K562 (cell line): Measurements from ENCODE around the gene SHC1. TPM values are rescaled to one million over a fixed set of nuclear protein-coding genes. Genes with fewer than 3 reads are reported as not detected.

Experiments
- BACH1 ChIP-seq: fragments of 200-800 bp; sonication (Bioruptor generic); IDR thresholded peaks from 2 replicates; pipeline ENCODE4 v1.6.1; 2016; ENCODE audit warnings: missing genetic modification characterization, missing compliant biosample characterization
- CBFA2T3 ChIP-seq: fragments of 450-650 bp; IDR thresholded peaks from 2 replicates; pipeline ENCODE4 v1.6.1; 2017
- FOXK1 ChIP-seq: sonication (generic); formaldehyde crosslinking; IDR thresholded peaks from 2 replicates; pipeline ENCODE4 v1.8.0; 2022; ENCODE audit warnings: missing genetic modification reagents, mild to moderate bottlenecking, borderline replicate concordance
- GATAD2A ChIP-seq: fragments of 450-650 bp; IDR thresholded peaks from 2 replicates; pipeline ENCODE4 v1.6.1; 2017
- KLF16 ChIP-seq: IDR thresholded peaks from 2 replicates; pipeline ENCODE4 v1.6.1; 2016; ENCODE audit warnings: antibody characterized with exemption
- MYNN ChIP-seq, 2 experiments: sonication (generic); formaldehyde crosslinking in 1 of 2; IDR thresholded peaks; 2 replicates each; pipeline versions ENCODE4 v1.5.0 to v1.6.1; 2016 to 2020; ENCODE audit warnings: antibody characterized with exemption in 1 of 2, missing genetic modification reagents in 1 of 2
- NBN ChIP-seq: fragments of 450-650 bp; IDR thresholded peaks from 2 replicates; pipeline ENCODE4 v1.6.1; 2016; ENCODE audit warnings: low read depth, mild to moderate bottlenecking
- NCOR1 ChIP-seq: fragments of 450-650 bp; IDR thresholded peaks from 2 replicates; pipeline ENCODE4 v1.6.1; 2016; ENCODE audit warnings: mild to moderate bottlenecking, moderate library complexity
- NFE2 ChIP-seq: IDR thresholded peaks from 2 replicates; pipeline ENCODE4 v1.6.1; 2014; ENCODE audit warnings: antibody characterized with exemption, low read depth
- POU5F1 ChIP-seq: fragments of 150-350 bp; IDR thresholded peaks from 2 replicates; pipeline ENCODE4 v1.6.1; 2014; ENCODE audit warnings: borderline replicate concordance, low read length, low read depth, mild to moderate bottlenecking; ENCODE audit not compliant: partially characterized antibody
- RBM17 ChIP-seq: fragments of 200-400 bp; formaldehyde crosslinking; IDR thresholded peaks from 2 replicates; pipeline ENCODE4 v1.6.1; 2017; ENCODE audit warnings: low read depth, mild to moderate bottlenecking, low read length, borderline replicate concordance
- SP1 ChIP-seq: sonication (generic); formaldehyde crosslinking; IDR thresholded peaks from 2 replicates; pipeline ENCODE4 v1.8.1; 2022; ENCODE audit warnings: mild to moderate bottlenecking, missing genetic modification reagents
- TARDBP ChIP-seq: fragments of 450-650 bp; IDR thresholded peaks from 2 replicates; pipeline ENCODE4 v1.6.1; 2016
- TRIM24 ChIP-seq, 2 experiments: fragments of 450-650 bp; IDR thresholded peaks; 2 replicates each; pipeline ENCODE4 v1.6.1; 2016
- ZNF165 ChIP-seq: fragments of 250-450 bp; sonication (Bioruptor Pico); IDR thresholded peaks from 2 replicates; pipeline ENCODE4 v1.4.0; 2020; ENCODE audit warnings: borderline replicate concordance
- ZNF3 ChIP-seq: fragments of 250-450 bp; sonication (Bioruptor Pico); IDR thresholded peaks from 2 replicates; pipeline ENCODE4 v1.5.0; 2021; ENCODE audit warnings: mild to moderate bottlenecking, moderate library complexity
- ZNF384 ChIP-seq: IDR thresholded peaks from 2 replicates; pipeline ENCODE4 v1.6.1; 2012; ENCODE audit warnings: low read depth, low read length, improper control_type of control experiment
- polyA plus RNA-seq, 8 experiments: library from polyadenylated mRNA; depleted of rRNA in 4 of 8; stranded (reverse) in 5 of 8; unstranded in 3 of 8; fragments of >200 nt; fragmentation: Nextera tagmentation in 2 of 8; fragmentation: Illumina TruSeq in 1 of 8; extraction: Ambion mirVana in 2 of 8; extraction: Trizol in 1 of 8; gene quantifications; 2 replicates each; pipeline versions ENCODE4 v1.2.1 to v1.2.3, GENCODE V29; 2011 to 2014; ENCODE audit warnings: inconsistent platforms in 1 of 8, missing spikeins in 1 of 8
- total RNA-seq, 7 experiments: library from RNA; depleted of rRNA in 6 of 7; stranded (reverse); fragments of >200 nt in 6 of 7; fragmentation: Illumina TruSeq in 2 of 7; extraction: Trizol in 2 of 7; gene quantifications; 2 replicates each; pipeline versions ENCODE4 v1.2.1 to v1.2.3, GENCODE V29; 2011 to 2021; ENCODE audit warnings: low replicate concordance in 1 of 7
- TF ChIP-seq, protein P1 (sequence below): fragments of 450-650 bp; IDR thresholded peaks from 2 replicates; pipeline ENCODE4 v1.7.1; 2018; ENCODE audit warnings: mild to moderate bottlenecking, low read depth; ENCODE audit not compliant: partially characterized antibody
- TF ChIP-seq, protein P2 (sequence below): fragments of 250-450 bp; sonication (Bioruptor Pico); IDR thresholded peaks from 2 replicates; pipeline ENCODE4 v1.5.0; 2022; ENCODE audit warnings: mild to moderate bottlenecking
- TF ChIP-seq, protein P3 (sequence below): fragments of 250-450 bp; sonication (Bioruptor Pico); IDR thresholded peaks from 2 replicates; pipeline ENCODE4 v1.8.0; 2022; ENCODE audit warnings: inconsistent platforms
- TF ChIP-seq, protein P4 (sequence below), 2 experiments: fragments of 450-650 bp; conservative IDR thresholded peaks; 2 replicates each; pipeline ENCODE4 v1.6.1; 2017; ENCODE audit warnings: mild to moderate bottlenecking in 2 of 2, moderate library complexity in 2 of 2

Gene SHC1
- total and polyA plus RNA-seq, 9 of the 15 experiments (the other 6 are each of a cell fraction or from before 2014, with no cell fraction given): 4.1 to 113 (median 51.9) TPM

DNA sequence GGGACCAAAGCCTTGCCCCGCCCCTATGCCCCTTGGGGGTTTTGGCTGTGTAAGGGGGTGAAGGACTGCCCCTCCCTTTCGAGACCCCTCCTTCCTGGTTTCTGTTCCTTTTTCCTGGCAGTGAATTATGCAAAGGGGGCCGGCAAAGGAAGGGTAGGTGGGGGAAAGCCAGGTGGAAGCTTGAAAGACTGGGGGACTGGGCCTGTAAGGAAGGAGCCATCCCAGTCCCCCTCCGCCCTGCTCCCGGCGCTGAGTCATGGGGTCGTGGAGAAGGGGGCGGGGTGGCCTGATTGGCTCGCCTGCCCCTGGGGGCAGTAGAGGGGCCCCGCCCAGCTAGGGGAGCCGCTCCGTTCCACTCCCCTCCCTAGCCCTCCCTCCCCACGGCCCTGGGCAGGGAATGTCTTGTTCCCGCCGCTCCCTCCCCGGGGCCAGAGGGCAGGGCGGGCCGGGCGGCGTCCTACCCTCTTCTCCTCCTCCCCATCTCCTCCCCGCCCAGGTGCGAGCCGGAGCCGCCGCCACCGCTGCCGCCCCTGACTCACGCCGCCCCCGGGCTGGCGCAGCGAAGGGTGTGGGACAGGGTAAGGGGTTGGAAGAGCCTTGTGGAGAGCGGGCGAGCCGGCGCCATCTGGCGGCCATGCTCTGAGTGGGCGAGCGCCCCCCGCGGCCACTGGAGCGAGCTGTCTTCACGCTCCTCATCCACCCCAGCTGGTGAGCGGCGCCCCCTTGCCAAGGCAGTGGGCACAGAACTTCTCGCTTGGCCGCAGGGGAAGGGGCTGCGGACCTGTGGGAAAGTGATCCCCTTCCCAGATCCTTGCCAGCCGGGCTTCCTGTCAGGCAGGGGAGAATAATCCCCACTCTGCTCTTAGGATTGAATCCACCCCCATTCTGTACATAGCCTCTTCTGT, 46.7 kb upstream of the SHC1 start (continued):
- TF ChIP-seq, protein P1, sequence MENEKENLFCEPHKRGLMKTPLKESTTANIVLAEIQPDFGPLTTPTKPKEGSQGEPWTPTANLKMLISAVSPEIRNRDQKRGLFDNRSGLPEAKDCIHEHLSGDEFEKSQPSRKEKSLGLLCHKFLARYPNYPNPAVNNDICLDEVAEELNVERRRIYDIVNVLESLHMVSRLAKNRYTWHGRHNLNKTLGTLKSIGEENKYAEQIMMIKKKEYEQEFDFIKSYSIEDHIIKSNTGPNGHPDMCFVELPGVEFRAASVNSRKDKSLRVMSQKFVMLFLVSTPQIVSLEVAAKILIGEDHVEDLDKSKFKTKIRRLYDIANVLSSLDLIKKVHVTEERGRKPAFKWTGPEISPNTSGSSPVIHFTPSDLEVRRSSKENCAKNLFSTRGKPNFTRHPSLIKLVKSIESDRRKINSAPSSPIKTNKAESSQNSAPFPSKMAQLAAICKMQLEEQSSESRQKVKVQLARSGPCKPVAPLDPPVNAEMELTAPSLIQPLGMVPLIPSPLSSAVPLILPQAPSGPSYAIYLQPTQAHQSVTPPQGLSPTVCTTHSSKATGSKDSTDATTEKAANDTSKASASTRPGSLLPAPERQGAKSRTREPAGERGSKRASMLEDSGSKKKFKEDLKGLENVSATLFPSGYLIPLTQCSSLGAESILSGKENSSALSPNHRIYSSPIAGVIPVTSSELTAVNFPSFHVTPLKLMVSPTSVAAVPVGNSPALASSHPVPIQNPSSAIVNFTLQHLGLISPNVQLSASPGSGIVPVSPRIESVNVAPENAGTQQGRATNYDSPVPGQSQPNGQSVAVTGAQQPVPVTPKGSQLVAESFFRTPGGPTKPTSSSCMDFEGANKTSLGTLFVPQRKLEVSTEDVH: peak; percentile 73
- TF ChIP-seq ZNF384: peak; percentile 25; the same call in 1 of the 2 replicates
- TF ChIP-seq KLF16: peak; percentile 79
- TF ChIP-seq, protein P2, sequence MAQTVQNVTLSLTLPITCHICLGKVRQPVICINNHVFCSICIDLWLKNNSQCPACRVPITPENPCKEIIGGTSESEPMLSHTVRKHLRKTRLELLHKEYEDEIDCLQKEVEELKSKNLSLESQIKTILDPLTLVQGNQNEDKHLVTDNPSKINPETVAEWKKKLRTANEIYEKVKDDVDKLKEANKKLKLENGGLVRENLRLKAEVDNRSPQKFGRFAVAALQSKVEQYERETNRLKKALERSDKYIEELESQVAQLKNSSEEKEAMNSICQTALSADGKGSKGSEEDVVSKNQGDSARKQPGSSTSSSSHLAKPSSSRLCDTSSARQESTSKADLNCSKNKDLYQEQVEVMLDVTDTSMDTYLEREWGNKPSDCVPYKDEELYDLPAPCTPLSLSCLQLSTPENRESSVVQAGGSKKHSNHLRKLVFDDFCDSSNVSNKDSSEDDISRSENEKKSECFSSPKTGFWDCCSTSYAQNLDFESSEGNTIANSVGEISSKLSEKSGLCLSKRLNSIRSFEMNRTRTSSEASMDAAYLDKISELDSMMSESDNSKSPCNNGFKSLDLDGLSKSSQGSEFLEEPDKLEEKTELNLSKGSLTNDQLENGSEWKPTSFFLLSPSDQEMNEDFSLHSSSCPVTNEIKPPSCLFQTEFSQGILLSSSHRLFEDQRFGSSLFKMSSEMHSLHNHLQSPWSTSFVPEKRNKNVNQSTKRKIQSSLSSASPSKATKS (CRISPR knock-in tag): no peak
- TF ChIP-seq TARDBP: peak; percentile 75
- TF ChIP-seq GATAD2A: peak; percentile 88
- TF ChIP-seq, protein P3, sequence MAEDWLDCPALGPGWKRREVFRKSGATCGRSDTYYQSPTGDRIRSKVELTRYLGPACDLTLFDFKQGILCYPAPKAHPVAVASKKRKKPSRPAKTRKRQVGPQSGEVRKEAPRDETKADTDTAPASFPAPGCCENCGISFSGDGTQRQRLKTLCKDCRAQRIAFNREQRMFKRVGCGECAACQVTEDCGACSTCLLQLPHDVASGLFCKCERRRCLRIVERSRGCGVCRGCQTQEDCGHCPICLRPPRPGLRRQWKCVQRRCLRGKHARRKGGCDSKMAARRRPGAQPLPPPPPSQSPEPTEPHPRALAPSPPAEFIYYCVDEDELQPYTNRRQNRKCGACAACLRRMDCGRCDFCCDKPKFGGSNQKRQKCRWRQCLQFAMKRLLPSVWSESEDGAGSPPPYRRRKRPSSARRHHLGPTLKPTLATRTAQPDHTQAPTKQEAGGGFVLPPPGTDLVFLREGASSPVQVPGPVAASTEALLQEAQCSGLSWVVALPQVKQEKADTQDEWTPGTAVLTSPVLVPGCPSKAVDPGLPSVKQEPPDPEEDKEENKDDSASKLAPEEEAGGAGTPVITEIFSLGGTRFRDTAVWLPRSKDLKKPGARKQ (CRISPR knock-in tag): no peak
- peak; percentile 48 for TF ChIP-seq CBFA2T3
- TF ChIP-seq NCOR1: peak; percentile 67
- TF ChIP-seq NBN: peak; percentile 58; the same call in 1 of the 2 replicates
- no peak for TF ChIP-seq FOXK1 (CRISPR knock-in tag)
- no peak for TF ChIP-seq RBM17
- TF ChIP-seq ZNF165 (CRISPR knock-in tag): no peak
- no peak for TF ChIP-seq TRIM24 (IDR thresholded peaks at IDR 0.05)
- TF ChIP-seq BACH1 (tag): no peak
- no peak for TF ChIP-seq POU5F1
- TF ChIP-seq, protein P4, sequence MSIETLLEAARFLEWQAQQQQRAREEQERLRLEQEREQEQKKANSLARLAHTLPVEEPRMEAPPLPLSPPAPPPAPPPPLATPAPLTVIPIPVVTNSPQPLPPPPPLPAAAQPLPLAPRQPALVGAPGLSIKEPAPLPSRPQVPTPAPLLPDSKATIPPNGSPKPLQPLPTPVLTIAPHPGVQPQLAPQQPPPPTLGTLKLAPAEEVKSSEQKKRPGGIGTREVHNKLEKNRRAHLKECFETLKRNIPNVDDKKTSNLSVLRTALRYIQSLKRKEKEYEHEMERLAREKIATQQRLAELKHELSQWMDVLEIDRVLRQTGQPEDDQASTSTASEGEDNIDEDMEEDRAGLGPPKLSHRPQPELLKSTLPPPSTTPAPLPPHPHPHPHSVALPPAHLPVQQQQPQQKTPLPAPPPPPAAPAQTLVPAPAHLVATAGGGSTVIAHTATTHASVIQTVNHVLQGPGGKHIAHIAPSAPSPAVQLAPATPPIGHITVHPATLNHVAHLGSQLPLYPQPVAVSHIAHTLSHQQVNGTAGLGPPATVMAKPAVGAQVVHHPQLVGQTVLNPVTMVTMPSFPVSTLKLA (conservative IDR thresholded peaks at IDR 0.05): peak; percentile 66 to 85
- peak; percentile 92 for TF ChIP-seq MYNN (IDR thresholded peaks at IDR 0.05)
- TF ChIP-seq MYNN (CRISPR knock-in tag; IDR thresholded peaks at IDR 0.05): no peak
- no peak for TF ChIP-seq ZNF3 (CRISPR knock-in tag)
- peak; percentile 95 for TF ChIP-seq SP1 (CRISPR knock-in tag)
- peak; percentile 78; the same call in 1 of the 2 replicates for TF ChIP-seq NFE2
